Measurements from ENCODE around the gene AXDND1. TPM values are rescaled to one million over a fixed set of nuclear protein-coding genes. Genes with fewer than 3 reads are reported as not detected.

Gene AXDND1
- polyA plus RNA-seq, 3 donors = 0.09 TPM; not detected in 2

GRCh38 chr1:179547021-179547535 lies 181.3 kb downstream of the AXDND1 start:
- 88% methylated on average over 2 of the region's 2 CpGs for WGBS (ENCODE audit: insufficient coverage)
- no peaks in the 10 kb centered on the region for H3K36me3 ChIP-seq (replicated peaks in 1 of 2; ENCODE audit: control insufficient read depth in 1 of 2, insufficient read depth in 2 of 2, low read length in 2 of 2)
- intact Hi-C loops (cut with micrococcal nuclease) = no loop called here
- H3K9ac ChIP-seq (ENCODE audit: insufficient read depth, low read length, poor library complexity, severe bottlenecking) = no peak overlapping the region
- H3K4me3 ChIP-seq (replicated peaks in 1 of 3; ENCODE audit: low read depth in 2 of 3, low read length in 3 of 3) = no peak overlapping the region
- Mint-ChIP-seq H3K27ac (no peak overlapping the region), H3K4me3 (no peak overlapping the region), H3K9me3 (peaks cover 0 to 3% (median 0%) of the 10 kb centered on the region in 7 donors), H3K27me3 (ENCODE audit: low read depth in 3 of 3) (peaks cover 2 to 6% (median 3%) of the 10 kb centered on the region in 3 donors), H3K36me3 (no peaks in the 10 kb centered on the region), H3K4me1 (no peaks in the 10 kb centered on the region)
- no peak for TF ChIP-seq CTCF (IDR thresholded peaks at IDR 0.05)
- no peak overlapping the region for H3K4me2 ChIP-seq (replicated peaks; ENCODE audit: extremely low read depth, low read length, poor library complexity, severe bottlenecking)
- no peaks in the 10 kb centered on the region for H4K20me1 ChIP-seq (ENCODE audit: insufficient read depth, low read length)
- H3K4me1 ChIP-seq (ENCODE audit: control insufficient read depth in 1 of 2, insufficient read depth in 2 of 2, low read length in 2 of 2) = no peaks in the 10 kb centered on the region
- no peaks in the 10 kb centered on the region for H3K27me3 ChIP-seq (ENCODE audit: control insufficient read depth in 2 of 2, insufficient read depth in 2 of 2, low read length in 2 of 2)
- no peak overlapping the region for H3K27ac ChIP-seq (ENCODE audit: low read depth in 1 of 2, low read length in 2 of 2)
- no peak for DNase-seq
- H3K79me2 ChIP-seq (ENCODE audit: insufficient read depth, low read length) = no peaks in the 10 kb centered on the region
- H2AFZ ChIP-seq (ENCODE audit: insufficient read depth, low read depth, low read length, poor library complexity, severe bottlenecking) = no peak overlapping the region
- no peaks in the 10 kb centered on the region for H3K9me3 ChIP-seq (replicated peaks in 1 of 2; ENCODE audit: control insufficient read depth in 1 of 2, insufficient read depth in 1 of 2, low read length in 2 of 2)

- no peak for TF ChIP-seq CTCF (IDR thresholded peaks at IDR 0.05)
- H3K9me3 ChIP-seq (replicated peaks in 1 of 2; ENCODE audit: control insufficient read depth in 1 of 2, insufficient read depth in 1 of 2, low read length in 2 of 2) = no peaks in the 10 kb centered on the region
- WGBS (ENCODE audit: insufficient coverage) = no CpG with 5 or more reads among the region's 3 CpGs
Measured at GRCh38 chr1:179548666-179549367, 183.0 kb downstream of the AXDND1 start.

More at GRCh38 chr1:179548666-179549367, 183.0 kb downstream of the AXDND1 start:
- Histone ChIP-seq H2AFZ (ENCODE audit: insufficient read depth, low read depth, low read length, poor library complexity, severe bottlenecking) (no peak overlapping the region), H3K79me2 (ENCODE audit: insufficient read depth, low read length) (no peaks in the 10 kb centered on the region), H3K4me2 (replicated peaks; ENCODE audit: extremely low read depth, low read length, poor library complexity, severe bottlenecking) (no peak overlapping the region), H3K4me1 (ENCODE audit: control insufficient read depth in 1 of 2, insufficient read depth in 2 of 2, low read length in 2 of 2) (no peaks in the 10 kb centered on the region), H3K27me3 (ENCODE audit: control insufficient read depth in 2 of 2, insufficient read depth in 2 of 2, low read length in 2 of 2) (no peaks in the 10 kb centered on the region), H3K9ac (ENCODE audit: insufficient read depth, low read length, poor library complexity, severe bottlenecking) (no peak overlapping the region), H3K36me3 (replicated peaks in 1 of 2; ENCODE audit: control insufficient read depth in 1 of 2, insufficient read depth in 2 of 2, low read length in 2 of 2) (no peaks in the 10 kb centered on the region), H4K20me1 (ENCODE audit: insufficient read depth, low read length) (no peaks in the 10 kb centered on the region), H3K4me3 (replicated peaks in 1 of 3; ENCODE audit: low read depth in 2 of 3, low read length in 3 of 3) (no peak overlapping the region), H3K27ac (ENCODE audit: low read depth in 1 of 2, low read length in 2 of 2) (no peak overlapping the region)
- Mint-ChIP-seq H3K4me1 (no peaks in the 10 kb centered on the region), H3K27ac (no peak overlapping the region), H3K36me3 (no peaks in the 10 kb centered on the region), H3K27me3 (ENCODE audit: low read depth in 3 of 3) (peaks cover 2 to 7% (median 3%) of the 10 kb centered on the region in 3 donors), H3K4me3 (no peak overlapping the region), H3K9me3 (peaks cover 0 to 3% (median 0%) of the 10 kb centered on the region in 7 donors)
- no peak for DNase-seq
- intact Hi-C loops (cut with micrococcal nuclease) = no loop called here

Data from CD14-positive monocyte (primary cell).